ENCODE measurements around the gene PPP1R11. TPM values are rescaled to one million over a fixed set of nuclear protein-coding genes. Genes with fewer than 3 reads are reported as not detected.

The PPP1R11 gene
- total and polyA plus RNA-seq, 2 of the 13 experiments (the other 11 are each of a cell fraction or from before 2014, with no cell fraction given), result 32.1 to 58.9 TPM

DNA sequence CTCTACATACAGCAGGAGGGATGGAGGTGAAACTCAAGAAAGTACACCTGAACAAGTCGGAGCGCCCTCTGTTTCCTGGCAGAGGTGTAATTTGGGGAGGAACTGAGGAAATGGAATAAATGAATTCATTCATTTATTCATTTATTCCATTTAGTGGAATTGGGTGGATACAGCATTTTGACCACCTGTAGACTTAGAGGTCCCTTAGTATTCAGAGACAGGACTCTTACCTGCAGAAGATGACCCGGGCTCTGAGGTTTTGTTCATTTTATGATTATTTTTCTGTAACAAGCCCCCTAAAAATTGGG is 36.8 kb downstream of the PPP1R11 start:
- H3K4me1 ChIP-seq (ENCODE audit: insufficient read depth, low read length), result peaks cover 50% of the 10 kb centered on the region
- in situ Hi-C loops (cut with HindIII; ENCODE audit: extremely low pct_ligation_motif_present, low pct_unique_long_range_greater_than_20kb) (loop anchor here (5.0 kb wide), 1 partner anchor 68 kb away; no protein-coding TSS in a partner anchor), intact Hi-C loops (cut with micrococcal nuclease; ENCODE audit: unreplicated experiment) (loop anchor here (1.0 to 2.0 kb wide), 6 partner anchors 27 to 162 kb away; partner anchors contain the start of genes HLA-A, POLR1H, PPP1R11 and TRIM15)
- H3K27ac ChIP-seq (ENCODE audit: extremely low read length, insufficient read depth, low read length), result no peak overlapping the region
- FAIRE-seq (no peak), ATAC-seq (no peak), DNase-seq (ENCODE audit: low spot score) (no peak)
- H3K9me3 ChIP-seq (ENCODE audit: low read length), result no peaks in the 10 kb centered on the region
- WGBS (ENCODE audit: low lambda C conversion rate), result 81% methylated on average over 3 of the region's 3 CpGs
- H3K4me3 ChIP-seq (replicated peaks in 1 of 3; ENCODE audit: insufficient read depth in 1 of 3, low read depth in 2 of 3, low read length in 3 of 3), result peak overlapping the region in 1 of 3 experiments; percentile 77; a peak in 2 of 6 replicates
- H3K36me3 ChIP-seq (replicated peaks in 1 of 2; ENCODE audit: control insufficient read depth in 1 of 2, insufficient read depth in 2 of 2, low read length in 2 of 2), result no peaks in the 10 kb centered on the region
- H3K4me2 ChIP-seq (ENCODE audit: low read depth, low read length), result peak overlapping the region; percentile 96
- peaks cover 9% of the 10 kb centered on the region for H3K79me2 ChIP-seq (ENCODE audit: insufficient read depth, low read length)
- no TSS peak for BruUV-seq (replicated peaks)
- CTCF ChIA-PET (ENCODE audit: low intra/inter-chr PET ratio, low total read pairs), result interaction anchor here (0.8 to 6.0 kb wide), 5 partner anchors 27 to 115 kb away, joined by 3 to 140 read pairs (median 4); no protein-coding TSS in a partner anchor
- POLR2A ChIA-PET, result interaction anchor here (1.1 to 3.1 kb wide), 11 partner anchors 9 to 110 kb away, joined by 3 to 43 read pairs (median 9); partner anchors contain the start of genes POLR1H, PPP1R11, TRIM15 and TRIM26
- no peak overlapping the region for H3K9ac ChIP-seq (ENCODE audit: insufficient read depth, low read depth, low read length)
- H2AFZ ChIP-seq (ENCODE audit: low read length), result no peak overlapping the region
- no peaks in the 10 kb centered on the region for H4K20me1 ChIP-seq (ENCODE audit: insufficient read depth, low read length)
- H3K27me3 ChIP-seq (ENCODE audit: control insufficient read depth in 1 of 2, insufficient read depth in 2 of 2, low read length in 2 of 2), result no peaks in the 10 kb centered on the region; a peak in 1 of 5 replicates
- no peak for TF ChIP-seq CENPT (CRISPR knock-in tag; IDR thresholded peaks at IDR 0.05; ENCODE audit: low read depth)
- TF ChIP-seq IRF1 (CRISPR knock-in tag; IDR thresholded peaks at IDR 0.05; ENCODE audit: low read depth), result no peak
- TF ChIP-seq ZNF24 (IDR thresholded peaks at IDR 0.05), result peak; percentile 55; the same call in 1 of the 2 replicates
- TF ChIP-seq MIER2 (CRISPR knock-in tag; IDR thresholded peaks at IDR 0.05), result no peak

DNA sequence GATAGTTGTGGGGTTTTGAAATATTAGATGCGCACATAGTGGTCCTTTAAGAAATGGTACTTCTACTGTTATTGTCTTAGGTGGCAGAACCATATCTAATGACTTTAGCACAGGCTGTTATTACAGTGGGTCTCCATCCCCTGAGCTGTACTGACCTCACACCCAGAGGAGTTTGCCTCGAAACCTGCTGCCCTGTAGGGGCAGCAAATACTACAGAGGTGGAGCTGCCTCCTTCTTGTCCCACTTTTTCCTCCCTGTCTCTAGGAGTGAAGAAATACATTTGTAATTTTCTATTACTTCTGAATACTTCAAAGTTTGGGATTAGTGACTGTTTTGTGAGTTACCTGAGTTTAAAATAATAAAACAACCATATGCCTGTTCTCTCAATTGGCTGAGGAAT is 37.7 kb downstream of the PPP1R11 start:
- ATAC-seq, result no peak
- no peaks in the 10 kb centered on the region for H4K20me1 ChIP-seq (ENCODE audit: insufficient read depth, low read length)
- no peaks in the 10 kb centered on the region for H3K9me3 ChIP-seq (ENCODE audit: low read length)
- H3K27me3 ChIP-seq (ENCODE audit: control insufficient read depth in 1 of 2, insufficient read depth in 2 of 2, low read length in 2 of 2), result no peaks in the 10 kb centered on the region; a peak in 1 of 5 replicates
- DNase-seq (ENCODE audit: low spot score), result no peak
- in situ Hi-C loops (cut with HindIII; ENCODE audit: extremely low pct_ligation_motif_present, low pct_unique_long_range_greater_than_20kb) (loop anchor here (5.0 kb wide), 1 partner anchor 68 kb away; no protein-coding TSS in a partner anchor), intact Hi-C loops (cut with micrococcal nuclease; ENCODE audit: unreplicated experiment) (no loop called here)
- 86% methylated on average over 2 of the region's 2 CpGs for WGBS (ENCODE audit: low lambda C conversion rate)
- H3K4me2 ChIP-seq (ENCODE audit: low read depth, low read length), result no peak overlapping the region
- no peak overlapping the region for H3K27ac ChIP-seq (ENCODE audit: extremely low read length, insufficient read depth, low read length)
- no TSS peak for BruUV-seq (replicated peaks)
- POLR2A ChIA-PET, result interaction anchor here (1.3 to 2.7 kb wide), 2 partner anchors 26 to 103 kb away, joined by 3 to 43 read pairs; no protein-coding TSS in a partner anchor
- H3K79me2 ChIP-seq (ENCODE audit: insufficient read depth, low read length), result peaks cover 9% of the 10 kb centered on the region
- CTCF ChIA-PET (ENCODE audit: low intra/inter-chr PET ratio, low total read pairs), result interaction anchor here (3.4 to 6.0 kb wide), 2 partner anchors 26 to 65 kb away, joined by 46 to 140 read pairs; no protein-coding TSS in a partner anchor
- H3K4me1 ChIP-seq (ENCODE audit: insufficient read depth, low read length), result peaks cover 41% of the 10 kb centered on the region
- TF ChIP-seq STAG1 (CRISPR knock-in tag; IDR thresholded peaks at IDR 0.05), result peak; percentile 29
- no peak for TF ChIP-seq ZNF251 (CRISPR knock-in tag; IDR thresholded peaks at IDR 0.05)
- H2AFZ ChIP-seq (ENCODE audit: low read length), result no peak overlapping the region
- no peak for FAIRE-seq
- no peaks in the 10 kb centered on the region for H3K36me3 ChIP-seq (replicated peaks in 1 of 2; ENCODE audit: control insufficient read depth in 1 of 2, insufficient read depth in 2 of 2, low read length in 2 of 2)
- no peak overlapping the region for H3K9ac ChIP-seq (ENCODE audit: insufficient read depth, low read depth, low read length)
- H3K4me3 ChIP-seq (replicated peaks in 1 of 3; ENCODE audit: insufficient read depth in 1 of 3, low read depth in 2 of 3, low read length in 3 of 3), result no peak overlapping the region
